Fibroblast of peridontal ligament (primary cell): Measurements from ENCODE around the gene HSPD1.

Experiments used
- DNase-seq: peaks from one replicate; pipeline ENCODE4 v3.0.0-alpha.2; 2010; ENCODE audit errors: extremely low read depth

Gene HSPD1

GRCh38 chr2:197499594-197500502 is at the start of gene HSPD1, which contains the start of gene HSPE1:
TSS of gene HSPD1 (minus strand) at chr2:197499840. CDS start at chr2:197498848, 992 bp downstream.
TSS of gene HSPE1 (plus strand) at chr2:197500379. CDS start at chr2:197500437, 58 bp downstream.
- DNase-seq = peak; percentile 100

GRCh38 chr2:197548582-197548981 is 48.9 kb upstream of the HSPD1 start:
- no peak for DNase-seq

GRCh38 chr2:197547163-197547900 is 47.7 kb upstream of the HSPD1 start:
- no peak for DNase-seq

- no peak for DNase-seq
These were observed 43.6 kb upstream of the HSPD1 start for GRCh38 chr2:197543206-197543605.

GRCh38 chr2:197539734-197540133 is 40.1 kb upstream of the HSPD1 start:
- DNase-seq = no peak

GRCh38 chr2:197538412-197538811 is 38.8 kb upstream of the HSPD1 start:
- DNase-seq = peak; percentile 16

- no peak for DNase-seq
These were observed 17.5 kb upstream of the HSPD1 start for GRCh38 chr2:197517150-197517549.

- peak; percentile 26 for DNase-seq
These were observed 16.7 kb upstream of the HSPD1 start for GRCh38 chr2:197516393-197516761.

GRCh38 chr2:197515739-197516392 is 16.2 kb upstream of the HSPD1 start, which contains the start of gene MOB4:
TSS of gene MOB4 (plus strand) at chr2:197516066. CDS start at chr2:197516087, 21 bp downstream.
- DNase-seq = peak; percentile 90

- peak; percentile 35 for DNase-seq
These were observed 15.7 kb upstream of the HSPD1 start for GRCh38 chr2:197515315-197515738.

- DNase-seq = no peak
These were observed 15.1 kb upstream of the HSPD1 start for GRCh38 chr2:197514754-197515153.

GRCh38 chr2:197513915-197514314 is 14.3 kb upstream of the HSPD1 start:
- no peak for DNase-seq

GRCh38 chr2:197506658-197507057 is 7.0 kb upstream of the HSPD1 start:
- no peak for DNase-seq

GRCh38 chr2:197504512-197504911 is 4.9 kb upstream of the HSPD1 start:
- no peak for DNase-seq

GRCh38 chr2:197504000-197504399 is 4.4 kb upstream of the HSPD1 start:
- no peak for DNase-seq

- no peak for DNase-seq
These were observed 3.0 kb upstream of the HSPD1 start for GRCh38 chr2:197502685-197503084.

- no peak for DNase-seq
These were observed 2.6 kb upstream of the HSPD1 start for GRCh38 chr2:197502201-197502600.

- DNase-seq = peak; percentile 34
These were observed 977 bp upstream of the HSPD1 start for GRCh38 chr2:197500503-197501131.

GRCh38 chr2:197498937-197499593 is 575 bp downstream of the HSPD1 start:
- DNase-seq = peak; percentile 35

- DNase-seq = peak; percentile 25
These were observed 1.3 kb downstream of the HSPD1 start for GRCh38 chr2:197498235-197498936.
